H1 (cell line): Measurements from ENCODE around the gene PIMREG. TPM values are rescaled to one million over a fixed set of nuclear protein-coding genes. Genes with fewer than 3 reads are reported as not detected.

Experiments used
- CTCF ChIA-PET: fragments of 300-600 bp; sonication (Branson Sonifier 250); formaldehyde crosslinking; loops from one replicate; lab custom pipeline; 2021; ENCODE audit not compliant: partially characterized antibody; lab: Charles Lee
- POLR2A ChIA-PET: fragments of 300-600 bp; sonication (Branson Sonifier 250); formaldehyde crosslinking; loops from one replicate; lab custom pipeline; 2021; ENCODE audit warnings: inconsistent platforms; ENCODE audit not compliant: partially characterized antibody; lab: Charles Lee
- DNase-seq, 2 experiments: peaks; one replicate each; pipeline versions ENCODE4 v3.0.0 to v3.0.0-alpha.2; 2010 to 2022; ENCODE audit warnings: low spot score in 2 of 2, low read depth in 1 of 2, mixed read lengths in 1 of 2
- FAIRE-seq: peaks from 2 replicates; lab custom pipeline; 2011; peaks lifted over from hg19 to GRCh38; lab: Jason Lieb, UNC
- H2AFZ ChIP-seq: 2 replicates; pipeline ENCODE4 v1.8.1; 2012; ENCODE audit warnings: low read length, inconsistent platforms
- H2AK5ac ChIP-seq: 2 replicates; pipeline ENCODE4 v1.6.1; 2013; ENCODE audit warnings: low read depth, low read length
- H2BK120ac ChIP-seq: replicated peaks from 2 replicates; pipeline ENCODE3; 2013; ENCODE audit warnings: low read depth, low read length, inconsistent platforms
- H2BK12ac ChIP-seq: 2 replicates; pipeline ENCODE4 v1.6.1; 2013; ENCODE audit warnings: low read depth, low read length
- H2BK15ac ChIP-seq: 2 replicates; pipeline ENCODE4 v1.6.1; 2013; ENCODE audit warnings: low read length
- H2BK20ac ChIP-seq: 2 replicates; pipeline ENCODE4 v1.6.1; 2013; ENCODE audit warnings: low read length
- H2BK5ac ChIP-seq: 2 replicates; pipeline ENCODE4 v1.6.1; 2013; ENCODE audit warnings: low read depth, low read length
- H3K14ac ChIP-seq: 2 replicates; pipeline ENCODE4 v1.6.1; 2013; ENCODE audit warnings: inconsistent platforms; ENCODE audit not compliant: insufficient read length
- H3K18ac ChIP-seq: 2 replicates; pipeline ENCODE4 v1.6.1; 2013; ENCODE audit warnings: low read length; ENCODE audit errors: extremely low read depth
- H3K23ac ChIP-seq: 2 replicates; pipeline ENCODE4 v1.6.1; 2013; ENCODE audit warnings: inconsistent platforms; ENCODE audit not compliant: insufficient read length
- H3K23me2 ChIP-seq: 2 replicates; pipeline ENCODE4 v1.6.1; 2013; ENCODE audit warnings: low read depth, low read length
- H3K27ac ChIP-seq: 2 replicates; pipeline ENCODE4 v1.6.1; 2011; ENCODE audit warnings: low read depth, low read length, inconsistent platforms
- H3K27me3 ChIP-seq, 4 experiments: replicated peaks in 1 of 4; 1 replicate in 1 of 4; 2 replicates in 3 of 4; pipeline versions ENCODE4 v1.6.1 to v1.8.1; 2011 to 2013; ENCODE audit warnings: low read length in 3 of 4, mild to moderate bottlenecking in 3 of 4, inconsistent platforms in 2 of 4, mixed read lengths in 2 of 4, moderate library complexity in 1 of 4; ENCODE audit not compliant: control insufficient read depth in 3 of 4, insufficient read depth in 3 of 4; ENCODE audit errors: extremely low read depth in 1 of 4
- H3K36me3 ChIP-seq, 4 experiments: 2 replicates each; pipeline versions ENCODE4 v1.6.1 to v1.8.1; 2011 to 2013; ENCODE audit warnings: mild to moderate bottlenecking in 4 of 4, low read length in 3 of 4, moderate library complexity in 2 of 4, control low read depth in 1 of 4, inconsistent platforms in 1 of 4; ENCODE audit not compliant: insufficient read depth in 4 of 4, control insufficient read depth in 2 of 4
- H3K4ac ChIP-seq: replicated peaks from 2 replicates; pipeline ENCODE3; 2013; ENCODE audit warnings: low read length, low read depth, mixed read lengths, inconsistent platforms; ENCODE audit not compliant: insufficient read length
- H3K4me1 ChIP-seq, 4 experiments: replicated peaks in 1 of 4; 1 replicate in 1 of 4; 2 replicates in 3 of 4; pipeline versions ENCODE4 v1.6.1 to v1.8.1; 2011 to 2013; ENCODE audit warnings: low read length in 3 of 4, inconsistent platforms in 2 of 4, mixed read lengths in 1 of 4; ENCODE audit not compliant: insufficient read depth in 4 of 4, control insufficient read depth in 3 of 4
- H3K4me2 ChIP-seq, 2 experiments: 2 replicates each; pipeline versions ENCODE4 v1.6.1 to v1.8.1; 2011 to 2013; ENCODE audit warnings: low read depth in 2 of 2, low read length in 2 of 2, control low read depth in 1 of 2, inconsistent platforms in 1 of 2, mild to moderate bottlenecking in 1 of 2; ENCODE audit not compliant: insufficient read depth in 1 of 2
- H3K4me3 ChIP-seq, 4 experiments: fragments of 200-600, 300-600 bp in 1 of 4; sonication (generic), shearing (Covaris generic), sonication (Bioruptor Twin) in 1 of 4; 2 replicates each; pipeline versions ENCODE4 v1.5.1 to v1.8.1; 2011 to 2016; ENCODE audit warnings: low read length in 4 of 4, low read depth in 3 of 4, control low read depth in 2 of 4, inconsistent platforms in 2 of 4, mild to moderate bottlenecking in 2 of 4, mixed read lengths in 1 of 4, moderate library complexity in 1 of 4; ENCODE audit not compliant: insufficient read depth in 2 of 4; ENCODE audit errors: extremely low read depth in 1 of 4
- H3K56ac ChIP-seq: replicated peaks from 2 replicates; pipeline ENCODE3; 2013; ENCODE audit warnings: low read depth, mild to moderate bottlenecking, mixed read lengths, low read length, inconsistent platforms; ENCODE audit not compliant: insufficient read length
- H3K79me1 ChIP-seq: 2 replicates; pipeline ENCODE4 v1.6.1; 2013; ENCODE audit warnings: low read depth, low read length, control low read depth
- H3K79me2 ChIP-seq, 2 experiments: 2 replicates each; pipeline versions ENCODE4 v1.6.1 to v1.8.1; 2012 to 2013; ENCODE audit warnings: low read length in 2 of 2, mild to moderate bottlenecking in 2 of 2, inconsistent platforms in 1 of 2; ENCODE audit not compliant: insufficient read depth in 2 of 2, control insufficient read depth in 1 of 2
- H3K9ac ChIP-seq, 4 experiments: replicated peaks in 1 of 4; 1 replicate in 1 of 4; 2 replicates in 3 of 4; pipeline versions ENCODE4 v1.6.1 to v1.8.1; 2011 to 2013; ENCODE audit warnings: low read depth in 3 of 4, low read length in 3 of 4, control low read depth in 2 of 4, mild to moderate bottlenecking in 2 of 4, moderate library complexity in 2 of 4, inconsistent platforms in 1 of 4; ENCODE audit errors: extremely low read depth in 1 of 4
- H3K9me3 ChIP-seq, 2 experiments: 2 replicates each; pipeline versions ENCODE4 v1.6.1 to v1.8.1; 2012 to 2013; ENCODE audit warnings: mild to moderate bottlenecking in 2 of 2, moderate library complexity in 2 of 2, control low read depth in 1 of 2, inconsistent platforms in 1 of 2, low read depth in 1 of 2, low read length in 1 of 2, mixed read lengths in 1 of 2; ENCODE audit not compliant: insufficient read depth in 2 of 2
- H4K20me1 ChIP-seq, 2 experiments: replicated peaks in 1 of 2; 2 replicates each; pipeline versions ENCODE3 to v1.8.1; 2011 to 2013; ENCODE audit warnings: inconsistent platforms in 2 of 2, low read length in 2 of 2, mild to moderate bottlenecking in 1 of 2; ENCODE audit not compliant: insufficient read depth in 2 of 2, control insufficient read depth in 1 of 2
- H4K5ac ChIP-seq: 2 replicates; pipeline ENCODE4 v1.6.1; 2013; ENCODE audit warnings: low read length, low read depth, mixed read lengths, inconsistent platforms; ENCODE audit not compliant: insufficient read length
- H4K8ac ChIP-seq: 2 replicates; pipeline ENCODE4 v1.8.0; 2013; ENCODE audit warnings: mild to moderate bottlenecking, moderate library complexity, low read length, inconsistent platforms; ENCODE audit not compliant: insufficient read depth; ENCODE audit errors: extremely low read depth
- H4K91ac ChIP-seq: replicated peaks from 2 replicates; pipeline ENCODE3; 2013; ENCODE audit warnings: low read length, mixed read lengths, inconsistent platforms; ENCODE audit not compliant: insufficient read length
- BRCA1 ChIP-seq: IDR thresholded peaks from 2 replicates; pipeline ENCODE4 v1.6.1; 2012; ENCODE audit warnings: low read depth, low read length, improper control_type of control experiment
- CBX5 ChIP-seq: fragments of 300-800, 300-1000 bp; sonication (generic); IDR thresholded peaks from 2 replicates; pipeline ENCODE4 v1.7.1; 2016; ENCODE audit warnings: antibody characterized with exemption, low read length, low read depth
- EGR1 ChIP-seq: IDR thresholded peaks from 2 replicates; pipeline ENCODE4 v1.6.1; 2011; ENCODE audit warnings: low read depth, low read length, borderline replicate concordance
- JUN ChIP-seq: IDR thresholded peaks from 2 replicates; pipeline ENCODE4 v1.6.1; 2011; ENCODE audit warnings: low read depth, mild to moderate bottlenecking, improper control_type of control experiment, low read length
- KDM1A ChIP-seq: fragments of 200-600, 300-600 bp; sonication (generic); IDR thresholded peaks from 2 replicates; pipeline ENCODE4 v1.7.1; 2016; ENCODE audit warnings: mild to moderate bottlenecking, low read length, borderline replicate concordance
- NRF1 ChIP-seq: IDR thresholded peaks from 2 replicates; pipeline ENCODE4 v1.6.1; 2011; ENCODE audit warnings: mild to moderate bottlenecking, low read depth, low read length, improper control_type of control experiment
- POLR2AphosphoS5 ChIP-seq: IDR thresholded peaks from 2 replicates; pipeline ENCODE4 v1.6.1; 2011; ENCODE audit warnings: low read depth, low read length
- RFX5 ChIP-seq: IDR thresholded peaks from 2 replicates; pipeline ENCODE4 v1.6.1; 2011; ENCODE audit warnings: low read depth, low read length, improper control_type of control experiment, borderline replicate concordance
- RXRA ChIP-seq: IDR thresholded peaks from 2 replicates; pipeline ENCODE4 v1.6.1; 2011; ENCODE audit warnings: low read depth, mild to moderate bottlenecking, low read length, moderate library complexity; ENCODE audit not compliant: insufficient read depth
- TAF1 ChIP-seq: IDR thresholded peaks from 2 replicates; pipeline ENCODE4 v1.6.1; 2011; ENCODE audit warnings: mild to moderate bottlenecking, low read depth, low read length
- USF2 ChIP-seq: IDR thresholded peaks from 2 replicates; pipeline ENCODE4 v1.6.1; 2011; ENCODE audit warnings: low read length, improper control_type of control experiment
- WGBS, 2 experiments: shearing (Covaris generic) in 1 of 2; methylation state at CpG; one replicate each; pipeline versions ENCODE4 v1.1.6 to v1.1.7; 2013 to 2015; ENCODE audit warnings: low lambda C conversion rate in 2 of 2, mixed read lengths in 2 of 2, inconsistent platforms in 1 of 2, low coverage in 1 of 2, missing lambda C conversion rate in 1 of 2; ENCODE audit not compliant: insufficient replicate concordance in 2 of 2, insufficient coverage in 1 of 2, insufficient read length in 1 of 2; ENCODE audit errors: extremely low coverage in 1 of 2, missing lambda C conversion rate in 1 of 2; 5-methylcytosine and 5-hydroxymethylcytosine counted together
- polyA plus RNA-seq, 7 experiments: library from polyadenylated mRNA; depleted of rRNA in 3 of 7; stranded (reverse) in 5 of 7; unstranded in 2 of 7; fragments of >200 nt in 5 of 7; fragments of 200-250 nt in 2 of 7; gene quantifications; 1 replicate in 5 of 7; 2 replicates in 1 of 7; 4 replicates in 1 of 7; pipeline versions ENCODE4 v1.2.1 to v1.2.3, GENCODE V29; 2011 to 2013; ENCODE audit warnings: missing spikeins in 2 of 7, mixed read lengths in 2 of 7
- total RNA-seq: library from RNA; stranded (reverse); fragmentation: NEBNext Ultra II Directional; extraction: Animal tissue kit (Norgen Biotek cat#: 25700); gene quantifications from 2 replicates; pipeline ENCODE4 v1.2.1, GENCODE V29; 2021
- TF ChIP-seq, protein P1 (sequence below): IDR thresholded peaks from 2 replicates; pipeline ENCODE4 v1.6.1; 2012; ENCODE audit warnings: inconsistent platforms

The PIMREG gene
- total and polyA plus RNA-seq, 2 of the 8 experiments (the other 6 are each of a cell fraction or from before 2014, with no cell fraction given): 133 to 148 TPM

DNA sequence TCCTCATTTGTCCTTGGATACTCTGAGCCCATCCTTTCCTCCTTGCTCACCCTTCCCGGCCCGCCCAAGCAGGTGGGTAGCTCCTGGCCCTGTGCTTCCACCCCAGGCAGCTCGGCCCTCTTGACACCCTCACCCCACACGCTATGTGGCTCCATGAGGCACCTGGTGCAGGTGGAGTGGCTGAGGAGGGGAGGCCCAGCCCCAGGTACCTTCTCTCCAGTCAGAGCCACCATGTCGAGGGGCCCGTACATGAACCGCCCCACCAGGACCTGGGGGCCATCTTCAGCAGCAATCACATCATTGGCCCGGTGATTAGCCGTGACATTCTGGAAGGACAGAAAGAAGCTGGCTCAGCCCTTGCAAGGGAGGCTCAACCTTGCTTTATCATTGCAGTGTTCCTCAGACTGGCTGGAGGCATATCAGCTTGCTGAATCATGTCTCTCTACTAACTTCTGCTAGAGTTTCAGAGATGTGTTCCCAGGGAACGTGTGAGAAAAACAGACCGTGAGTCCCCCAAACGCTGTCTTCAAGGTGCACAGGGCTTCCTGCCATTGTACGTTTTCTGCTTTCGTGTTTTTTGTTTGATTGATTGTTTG is 20.3 kb downstream of the PIMREG start:
- no peak overlapping the region for H3K4ac ChIP-seq
- no peak overlapping the region for H3K9ac ChIP-seq
- H2AK5ac ChIP-seq: no peak overlapping the region
- H2BK12ac ChIP-seq: 0 out of 2 replicates have a peak overlapping the region, but pooled peaks have one; percentile 27
- H4K20me1 ChIP-seq: no peaks in the 10 kb centered on the region
- H3K4me3 ChIP-seq: no peak overlapping the region
- no peak overlapping the region for H3K23ac ChIP-seq
- no peak overlapping the region for H3K14ac ChIP-seq
- H3K36me3 ChIP-seq: no peaks in the 10 kb centered on the region
- no peak overlapping the region for H4K5ac ChIP-seq
- no peak overlapping the region for H3K4me2 ChIP-seq
- no peak overlapping the region for H3K56ac ChIP-seq
- no peak for DNase-seq
- H3K79me2 ChIP-seq: no peaks in the 10 kb centered on the region
- no peaks in the 10 kb centered on the region for H3K23me2 ChIP-seq
- no peak overlapping the region for H2BK20ac ChIP-seq
- H3K27ac ChIP-seq: no peak overlapping the region
- no peak overlapping the region for H4K91ac ChIP-seq
- H3K9me3 ChIP-seq: no peaks in the 10 kb centered on the region
- no peak overlapping the region for H2BK15ac ChIP-seq
- no peak overlapping the region; the same call in 1 of the 2 replicates for H2BK5ac ChIP-seq
- peaks cover 4 to 20% (median 15%) of the 10 kb centered on the region in 4 experiments for H3K4me1 ChIP-seq
- no peak for FAIRE-seq
- no peak overlapping the region for H2AFZ ChIP-seq
- ChIA-PET POLR2A (interaction anchor here (1.3 to 7.4 kb wide), 3 partner anchors 11 to 22 kb away, joined by 3 to 34 read pairs (median 17); partner anchors contain the start of gene PIMREG), CTCF (interaction anchor here (0.6 to 8.3 kb wide), 3 partner anchors 9 to 1582 kb away, joined by 3 to 68 read pairs (median 3); no protein-coding TSS in a partner anchor)
- no peaks in the 10 kb centered on the region for H3K79me1 ChIP-seq
- H4K8ac ChIP-seq: no peak overlapping the region
- no peaks in the 10 kb centered on the region for H3K27me3 ChIP-seq
- H3K18ac ChIP-seq: no peak overlapping the region
- WGBS, 2 experiments: 90% methylated on average over 14 of the region's 14 CpGs; no CpG with 5 or more reads in 1 of the 2 experiments
- no peak overlapping the region for H2BK120ac ChIP-seq
- TF ChIP-seq EGR1: no peak
- TF ChIP-seq CBX5: no peak
- no peak for TF ChIP-seq RXRA
- TF ChIP-seq RFX5: no peak
- TF ChIP-seq POLR2AphosphoS5: no peak
- TF ChIP-seq USF2: no peak
- no peak for TF ChIP-seq TAF1
- no peak for TF ChIP-seq KDM1A
- TF ChIP-seq, protein P1, sequence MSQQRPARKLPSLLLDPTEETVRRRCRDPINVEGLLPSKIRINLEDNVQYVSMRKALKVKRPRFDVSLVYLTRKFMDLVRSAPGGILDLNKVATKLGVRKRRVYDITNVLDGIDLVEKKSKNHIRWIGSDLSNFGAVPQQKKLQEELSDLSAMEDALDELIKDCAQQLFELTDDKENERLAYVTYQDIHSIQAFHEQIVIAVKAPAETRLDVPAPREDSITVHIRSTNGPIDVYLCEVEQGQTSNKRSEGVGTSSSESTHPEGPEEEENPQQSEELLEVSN: no peak
- TF ChIP-seq BRCA1: no peak
- no peak for TF ChIP-seq NRF1
- TF ChIP-seq JUN: no peak
